AG04450 (cell line): ENCODE measurements around the gene PPP1R3F. TPM values are rescaled to one million over a fixed set of nuclear protein-coding genes. Genes with fewer than 3 reads are reported as not detected.

ENCODE experiments used
- CTCF ChIA-PET: fragments of 300-600, 350-600 bp; formaldehyde crosslinking; extraction: SDS; loops from one replicate; lab custom pipeline; 2022; ENCODE audit warnings: antibody characterized with exemption, inconsistent platforms; lab: Charles Lee
- POLR2A ChIA-PET: fragments of 350-600 bp; formaldehyde crosslinking; extraction: SDS; loops from one replicate; lab custom pipeline; 2021; ENCODE audit warnings: antibody characterized with exemption, inconsistent platforms; lab: Yijun Ruan, JAX
- DNase-seq: peaks from one replicate; pipeline ENCODE4 v3.0.0-alpha.2; 2011; ENCODE audit warnings: low read depth, low spot score
- H3K27ac ChIP-seq: one replicate; pipeline ENCODE4 v1.5.1; 2012; ENCODE audit warnings: low read depth, low read length, control low read depth
- H3K27me3 ChIP-seq: one replicate; pipeline ENCODE4 v1.6.0; 2012; ENCODE audit warnings: low read length; ENCODE audit not compliant: control insufficient read depth, insufficient read depth
- H3K4me3 ChIP-seq: 2 replicates; pipeline ENCODE4 v1.5.1; 2011; ENCODE audit warnings: mild to moderate bottlenecking, low read depth, low read length, control low read depth
- H3K9me3 ChIP-seq: 2 replicates; pipeline ENCODE4 v1.5.1; 2012; ENCODE audit warnings: low read length; ENCODE audit not compliant: control insufficient read depth, insufficient read depth
- CTCF ChIP-seq: IDR thresholded peaks from 2 replicates; pipeline ENCODE4 v1.5.1; 2011; ENCODE audit warnings: low read depth, low read length, control low read depth, inconsistent platforms
- polyA plus RNA-seq: library from polyadenylated mRNA; depleted of rRNA; stranded (reverse); fragments of >200 nt; gene quantifications from 2 replicates; pipeline ENCODE4 v1.2.3, GENCODE V29; 2011

PPP1R3F gene
- polyA plus RNA-seq, 1 experiment = 1.1 TPM

GRCh38 chrX:49233176-49233575 lies 36.4 kb upstream of the PPP1R3F start, which contains the start of gene CACNA1F:
Gene CACNA1F (minus strand): TSS chrX:49233340. CDS start chrX:49233309, 31 bp downstream.
- Histone ChIP-seq H3K27me3 (no peaks in the 10 kb centered on the region), H3K9me3 (no peaks in the 10 kb centered on the region), H3K4me3 (no peak within 1 kb of the TSS), H3K27ac (no peak within 1 kb of the TSS)
- ChIA-PET CTCF (no interaction called here), POLR2A (no interaction called here)
- DNase-seq = no peak
- TF ChIP-seq CTCF = no peak

GRCh38 chrX:49233887-49234555 lies 35.6 kb upstream of the PPP1R3F start:
- ChIA-PET CTCF (interaction anchor here (0.7 kb wide), 1 partner anchor 80 kb away, joined by 3 read pairs; no protein-coding TSS in a partner anchor), POLR2A (no interaction called here)
- TF ChIP-seq CTCF = no peak
- H3K4me3 ChIP-seq = no peak overlapping the region
- no peaks in the 10 kb centered on the region for H3K9me3 ChIP-seq
- DNase-seq = no peak
- H3K27ac ChIP-seq = no peak overlapping the region
- no peaks in the 10 kb centered on the region for H3K27me3 ChIP-seq

GRCh38 chrX:49237060-49237459 lies 32.5 kb upstream of the PPP1R3F start:
- no peak for TF ChIP-seq CTCF
- ChIA-PET POLR2A (no interaction called here), CTCF (no interaction called here)
- no peak for DNase-seq
- Histone ChIP-seq H3K4me3 (no peak overlapping the region), H3K9me3 (no peaks in the 10 kb centered on the region), H3K27me3 (no peaks in the 10 kb centered on the region), H3K27ac (no peak overlapping the region)

- DNase-seq = no peak
- POLR2A ChIA-PET = no interaction called here
- CTCF ChIA-PET = no interaction called here
Measured at GRCh38 chrX:49238735-49239134, 30.9 kb upstream of the PPP1R3F start.

More at GRCh38 chrX:49238735-49239134, 30.9 kb upstream of the PPP1R3F start:
- Histone ChIP-seq H3K4me3 (no peak overlapping the region), H3K27me3 (no peaks in the 10 kb centered on the region), H3K9me3 (no peaks in the 10 kb centered on the region), H3K27ac (no peak overlapping the region)
- TF ChIP-seq CTCF = no peak
